WTC11 (cell line): Measurements from ENCODE around the gene NFATC2. TPM values are rescaled to one million over a fixed set of nuclear protein-coding genes. Genes with fewer than 3 reads are reported as not detected.
"Not testable (repeated sequence)": the region's sequence is repeated elsewhere in the genome, so short reads cannot be mapped to it uniquely, and the experiment has no call there.

Experiments used
- ATAC-seq: fragments of 200-7000 bp; cut with Tn5 transposase; 2 replicates; pipeline ENCODE4 v1.10.0; 2021; ENCODE audit warnings: mild to moderate bottlenecking, moderate library complexity
- CTCF ChIA-PET: fragments of 300-600 bp; sonication (Branson Sonifier 250); formaldehyde crosslinking; loops from one replicate; lab custom pipeline; 2021; ENCODE audit warnings: antibody characterized with exemption; lab: Charles Lee
- POLR2A ChIA-PET: fragments of 350-600 bp; sonication (Branson Sonifier 250); formaldehyde crosslinking; loops from one replicate; lab custom pipeline; 2021; ENCODE audit warnings: antibody characterized with exemption; lab: Charles Lee
- DNase-seq: peaks from one replicate; pipeline ENCODE4 v3.0.0; 2021; ENCODE audit warnings: low spot score
- H3K27ac Mint-ChIP-seq: 2 replicates; pipeline ENCODE4 v1.8.0; 2021; ENCODE audit warnings: mixed read lengths
- H3K27me3 Mint-ChIP-seq: 2 replicates; pipeline ENCODE4 v1.8.0; 2021; ENCODE audit warnings: low read depth, mild to moderate bottlenecking, moderate library complexity, mixed read lengths
- H3K36me3 Mint-ChIP-seq: 2 replicates; pipeline ENCODE4 v1.8.0; 2021; ENCODE audit warnings: mixed read lengths
- H3K4me1 Mint-ChIP-seq: 2 replicates; pipeline ENCODE4 v1.8.0; 2022; ENCODE audit warnings: mixed read lengths
- H3K4me3 Mint-ChIP-seq: 2 replicates; pipeline ENCODE4 v1.8.0; 2021; ENCODE audit warnings: mild to moderate bottlenecking, moderate library complexity, mixed read lengths
- H3K9me3 Mint-ChIP-seq: 2 replicates; pipeline ENCODE4 v1.8.0; 2021; ENCODE audit warnings: mixed read lengths
- AFF4 ChIP-seq: sonication (generic); formaldehyde crosslinking; IDR thresholded peaks from 2 replicates; pipeline ENCODE4 v1.8.1; 2023; ENCODE audit warnings: mild to moderate bottlenecking, missing genetic modification reagents, borderline replicate concordance
- ATF3 ChIP-seq: sonication (generic); formaldehyde crosslinking; conservative IDR thresholded peaks from 2 replicates; pipeline ENCODE4 v1.8.1; 2022; ENCODE audit warnings: mild to moderate bottlenecking, missing genetic modification reagents
- ATF6 ChIP-seq: sonication (generic); formaldehyde crosslinking; IDR thresholded peaks from 2 replicates; pipeline ENCODE4 v1.8.1; 2023; ENCODE audit warnings: mild to moderate bottlenecking, missing genetic modification reagents
- CREB1 ChIP-seq: sonication (generic); formaldehyde crosslinking; IDR thresholded peaks from 2 replicates; pipeline ENCODE4 v1.8.0; 2023; ENCODE audit warnings: mild to moderate bottlenecking, missing genetic modification reagents
- EMX1 ChIP-seq: fragments of 250-450 bp; sonication (Bioruptor Pico); IDR thresholded peaks from 2 replicates; pipeline ENCODE4 v1.8.0; 2021; ENCODE audit warnings: mild to moderate bottlenecking
- ETV6 ChIP-seq: sonication (generic); formaldehyde crosslinking; IDR thresholded peaks from 2 replicates; pipeline ENCODE4 v1.8.1; 2022; ENCODE audit warnings: mild to moderate bottlenecking, missing genetic modification reagents
- IRF1 ChIP-seq: sonication (generic); formaldehyde crosslinking; IDR thresholded peaks from 2 replicates; pipeline ENCODE4 v1.8.0; 2023; ENCODE audit warnings: missing genetic modification reagents
- IRF2 ChIP-seq: sonication (generic); formaldehyde crosslinking; IDR thresholded peaks from 2 replicates; pipeline ENCODE4 v1.8.0; 2022; ENCODE audit warnings: low read depth, missing genetic modification reagents, borderline replicate concordance
- JAZF1 ChIP-seq: fragments of 250-450 bp; sonication (Bioruptor Pico); IDR thresholded peaks from 2 replicates; pipeline ENCODE4 v1.9.0; 2021; ENCODE audit warnings: moderate library complexity, mild to moderate bottlenecking, inconsistent platforms
- NR1H2 ChIP-seq: sonication (generic); formaldehyde crosslinking; IDR thresholded peaks from 2 replicates; pipeline ENCODE4 v1.9.0; 2021; ENCODE audit warnings: mild to moderate bottlenecking, moderate library complexity, missing genetic modification reagents
- OVOL2 ChIP-seq: fragments of 250-450 bp; sonication (Bioruptor Pico); IDR thresholded peaks from 2 replicates; pipeline ENCODE4 v1.9.0; 2021; ENCODE audit warnings: mild to moderate bottlenecking, borderline replicate concordance
- PRDM15 ChIP-seq: sonication (generic); formaldehyde crosslinking; IDR thresholded peaks from 2 replicates; pipeline ENCODE4 v1.8.0; 2022; ENCODE audit warnings: missing genetic modification reagents
- SMAD4 ChIP-seq: sonication (generic); formaldehyde crosslinking; IDR thresholded peaks from 2 replicates; pipeline ENCODE4 v1.8.0; 2022; ENCODE audit warnings: mild to moderate bottlenecking, missing genetic modification reagents
- STAT6 ChIP-seq: sonication (generic); formaldehyde crosslinking; conservative IDR thresholded peaks from 2 replicates; pipeline ENCODE4 v1.8.1; 2023; ENCODE audit warnings: mild to moderate bottlenecking, low read depth, missing genetic modification reagents, moderate library complexity
- ZNF219 ChIP-seq: sonication (generic); formaldehyde crosslinking; IDR thresholded peaks from 2 replicates; pipeline ENCODE4 v1.8.0; 2023; ENCODE audit warnings: missing genetic modification reagents, mild to moderate bottlenecking, borderline replicate concordance
- ZNF317 ChIP-seq: sonication (generic); formaldehyde crosslinking; IDR thresholded peaks from 2 replicates; pipeline ENCODE4 v1.8.1; 2023; ENCODE audit warnings: low read depth, mild to moderate bottlenecking, moderate library complexity, missing genetic modification reagents, borderline replicate concordance
- ZNF425 ChIP-seq: fragments of 250-450 bp; sonication (Bioruptor Pico); conservative IDR thresholded peaks from 2 replicates; pipeline ENCODE4 v1.9.0; 2021; ENCODE audit warnings: mild to moderate bottlenecking
- total RNA-seq: library from RNA; stranded (reverse); gene quantifications from 3 replicates; pipeline ENCODE4 v1.2.3, GENCODE V29; 2021

NFATC2 gene
- total RNA-seq, 1 experiment from 2014 or later: 1.7 TPM

- DNase-seq: no peak
- CTCF ChIA-PET: no interaction called here
- Mint-ChIP-seq H3K36me3 (peaks cover 5% of the 10 kb centered on the region), H3K9me3 (peaks cover 15% of the 10 kb centered on the region), H3K4me1 (0 out of 2 replicates have a peak, but pooled peaks cover 3% of the 10 kb centered on the region), H3K27ac (no peak overlapping the region), H3K4me3 (no peak overlapping the region), H3K27me3 (peaks cover 10% of the 10 kb centered on the region)
- POLR2A ChIA-PET: no interaction called here
- no peak for ATAC-seq
- TF ChIP-seq JAZF1 (CRISPR knock-in tag): no peak
- TF ChIP-seq IRF1 (CRISPR knock-in tag): no peak
- no peak for TF ChIP-seq NR1H2
- no peak for TF ChIP-seq EMX1 (CRISPR knock-in tag)
- no peak for TF ChIP-seq PRDM15 (CRISPR knock-in tag)
- TF ChIP-seq OVOL2: no peak
- no peak for TF ChIP-seq CREB1 (CRISPR knock-in tag)
- TF ChIP-seq AFF4 (CRISPR knock-in tag): no peak
- no peak for TF ChIP-seq ZNF317 (CRISPR knock-in tag)
- no peak for TF ChIP-seq ZNF219
- no peak for TF ChIP-seq STAT6 (CRISPR knock-in tag)
- no peak for TF ChIP-seq SMAD4
- TF ChIP-seq ZNF425: no peak
- TF ChIP-seq ATF6 (CRISPR knock-in tag): no peak
- no peak for TF ChIP-seq ATF3 (CRISPR knock-in tag)
- TF ChIP-seq ETV6 (CRISPR knock-in tag): no peak
- TF ChIP-seq IRF2 (CRISPR knock-in tag): no peak
These were observed 196.9 kb downstream of the NFATC2 start for GRCh38 chr20:51345601-51346101.

- DNase-seq, H3K27me3 Mint-ChIP-seq, ATAC-seq, CTCF ChIA-PET, H3K4me1 Mint-ChIP-seq, H3K36me3 Mint-ChIP-seq, POLR2A ChIA-PET, H3K27ac Mint-ChIP-seq, H3K4me3 Mint-ChIP-seq: not testable (repeated sequence)
- peaks cover 30% of the 10 kb centered on the region for H3K9me3 Mint-ChIP-seq
These were observed 198.7 kb downstream of the NFATC2 start for GRCh38 chr20:51343802-51344201.
